NB4 (cell line): ENCODE measurements around the gene STK33.

Source experiments
- CTCF ChIP-seq: IDR thresholded peaks from one replicate; pipeline ENCODE4 v1.5.1; 2012; ENCODE audit warnings: low read depth, low read length
- POLR2A ChIP-seq: IDR thresholded peaks from 2 replicates; pipeline ENCODE4 v1.6.1; 2011; ENCODE audit warnings: mild to moderate bottlenecking; ENCODE audit not compliant: insufficient read length; ENCODE audit errors: extremely low read depth

DNA sequence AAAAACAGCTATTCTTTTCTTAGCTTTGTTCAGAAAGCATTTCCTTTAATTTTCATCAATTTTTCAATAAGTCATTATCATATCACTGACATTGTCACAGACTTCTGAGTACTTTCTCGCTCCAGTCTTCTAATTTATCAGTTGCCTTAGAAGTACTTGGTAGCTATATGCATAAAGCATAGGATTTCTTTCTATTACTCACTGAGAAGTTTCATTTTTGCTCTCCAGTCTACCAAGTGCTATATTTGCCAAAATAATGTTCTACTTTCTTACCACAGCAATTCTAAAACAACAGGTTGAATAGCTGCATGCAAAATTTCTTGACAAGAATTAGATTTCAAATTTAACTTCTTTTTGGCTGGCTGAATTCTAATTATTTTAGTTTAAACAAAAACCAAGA lies 116.3 kb downstream of the STK33 start:
- TF ChIP-seq POLR2A = no peak
- TF ChIP-seq CTCF = no peak
